GM12891 (cell line): ENCODE data around the gene FCRLA.

Experiments used
- PAX5 ChIP-seq: IDR thresholded peaks from 2 replicates; pipeline ENCODE4 v1.6.1; 2011; ENCODE audit warnings: low read length, moderate library complexity, mild to moderate bottlenecking; ENCODE audit not compliant: insufficient read depth, severe bottlenecking
- POLR2A ChIP-seq: IDR thresholded peaks from 2 replicates; pipeline ENCODE4 v1.6.1; 2011; ENCODE audit warnings: low read depth, low read length, control low read depth
- POLR2AphosphoS5 ChIP-seq: IDR thresholded peaks from 2 replicates; pipeline ENCODE4 v1.6.1; 2011; ENCODE audit warnings: low read depth, low read length, control low read depth
- POU2F2 ChIP-seq: IDR thresholded peaks from 2 replicates; pipeline ENCODE4 v1.6.1; 2011; ENCODE audit warnings: low read depth, mild to moderate bottlenecking, control low read depth, low read length, moderate library complexity
- SPI1 ChIP-seq: IDR thresholded peaks from 2 replicates; pipeline ENCODE4 v1.6.1; 2011; ENCODE audit warnings: low read depth, low read length, control low read depth
- TAF1 ChIP-seq: IDR thresholded peaks from 2 replicates; pipeline ENCODE4 v1.6.1; 2011; ENCODE audit warnings: low read depth, low read length, control low read depth

- TF ChIP-seq POLR2AphosphoS5, result no peak
- TF ChIP-seq TAF1, result no peak
- TF ChIP-seq POLR2A, result no peak
- no peak for TF ChIP-seq POU2F2
- no peak for TF ChIP-seq PAX5
- no peak for TF ChIP-seq SPI1
Observed at GRCh38 chr1:161721738-161722343, 14.8 kb downstream of the FCRLA start.
